Endothelial cell of umbilical vein (primary cell): ENCODE measurements around the gene KLK5. TPM values are rescaled to one million over a fixed set of nuclear protein-coding genes. Genes with fewer than 3 reads are reported as not detected.

Experiments
- BruUV-seq: library from RNA; stranded (reverse); fragments of 400-500 nt; replicated peaks from 2 replicates; lab custom pipeline; 2021; lab: Mats Ljungman, UMichigan
- CTCF ChIA-PET: fragments of 300-600, 350-600 bp; sonication (Branson Sonifier 250); formaldehyde crosslinking; loops from one replicate; lab custom pipeline; 2021; ENCODE audit warnings: antibody characterized with exemption, inconsistent platforms; lab: Charles Lee
- POLR2A ChIA-PET: fragments of 300-600, 350-600 bp; sonication (Branson Sonifier 250); formaldehyde crosslinking; loops from one replicate; lab custom pipeline; 2021; ENCODE audit warnings: antibody characterized with exemption, inconsistent platforms; lab: Charles Lee
- DNase-seq: peaks from one replicate; pipeline ENCODE4 v3.0.0-alpha.2; 2011; ENCODE audit warnings: low read depth, low spot score
- FAIRE-seq: peaks from 2 replicates; lab custom pipeline; 2011; peaks lifted over from hg19 to GRCh38; lab: Jason Lieb, UNC
- H2AFZ ChIP-seq: 2 replicates; pipeline ENCODE4 v1.6.0; 2012; ENCODE audit warnings: low read depth, low read length, control low read depth, inconsistent platforms
- H3K27ac ChIP-seq: 2 replicates; pipeline ENCODE4 v1.5.1; 2011; ENCODE audit warnings: low read depth, mild to moderate bottlenecking, control low read depth, low read length, moderate library complexity; ENCODE audit not compliant: insufficient read depth
- H3K27me3 ChIP-seq, 2 experiments: 2 replicates each; pipeline versions ENCODE4 v1.6.0 to v1.6.1; 2011; ENCODE audit warnings: low read length in 2 of 2, mixed read lengths in 1 of 2; ENCODE audit not compliant: control insufficient read depth in 2 of 2, insufficient read depth in 2 of 2
- H3K36me3 ChIP-seq, 2 experiments: 2 replicates in 1 of 2; 3 replicates in 1 of 2; pipeline ENCODE4 v1.5.1; 2011; ENCODE audit warnings: low read length in 2 of 2, mild to moderate bottlenecking in 1 of 2, moderate library complexity in 1 of 2; ENCODE audit not compliant: control insufficient read depth in 2 of 2, insufficient read depth in 2 of 2; ENCODE audit errors: extremely low read depth in 1 of 2
- H3K4me1 ChIP-seq: 3 replicates; pipeline ENCODE4 v1.5.1; 2011; ENCODE audit warnings: mild to moderate bottlenecking, low read length; ENCODE audit not compliant: control insufficient read depth, insufficient read depth; ENCODE audit errors: extremely low read depth
- H3K4me2 ChIP-seq: 2 replicates; pipeline ENCODE4 v1.6.1; 2011; ENCODE audit warnings: low read length, control low read depth, mixed read lengths; ENCODE audit not compliant: insufficient read depth
- H3K4me3 ChIP-seq, 3 experiments: fragments of 200-600 bp in 1 of 3; sonication (generic), shearing (Covaris generic) in 1 of 3; replicated peaks in 1 of 3; 2 replicates each; pipeline ENCODE4 v1.5.1; 2011 to 2016; ENCODE audit warnings: control low read depth in 3 of 3, low read length in 3 of 3, mild to moderate bottlenecking in 2 of 3, inconsistent platforms in 1 of 3, low read depth in 1 of 3, moderate library complexity in 1 of 3; ENCODE audit not compliant: insufficient read depth in 1 of 3
- H3K79me2 ChIP-seq: 2 replicates; pipeline ENCODE4 v1.6.0; 2012; ENCODE audit warnings: low read length, inconsistent platforms; ENCODE audit not compliant: control insufficient read depth, insufficient read depth
- H3K9ac ChIP-seq: replicated peaks from 2 replicates; pipeline ENCODE3; 2011; ENCODE audit warnings: low read length, control low read depth; ENCODE audit not compliant: insufficient read depth; ENCODE audit errors: extremely low read depth
- H3K9me1 ChIP-seq: replicated peaks from 3 replicates; pipeline ENCODE4 v1.6.0; 2011; ENCODE audit warnings: mild to moderate bottlenecking, low read length; ENCODE audit not compliant: control insufficient read depth, insufficient read depth; ENCODE audit errors: extremely low read depth
- H3K9me3 ChIP-seq: replicated peaks from 2 replicates; pipeline ENCODE4 v1.5.1; 2012; ENCODE audit warnings: low read length, inconsistent platforms; ENCODE audit not compliant: control insufficient read depth, insufficient read depth
- H4K20me1 ChIP-seq: replicated peaks from 2 replicates; pipeline ENCODE3; 2011; ENCODE audit warnings: mild to moderate bottlenecking, low read length; ENCODE audit not compliant: control insufficient read depth, insufficient read depth; ENCODE audit errors: extremely low read depth
- EZH2 ChIP-seq: IDR thresholded peaks from 2 replicates; pipeline ENCODE4 v1.6.1; 2012; ENCODE audit warnings: borderline replicate concordance, low read depth, mild to moderate bottlenecking, moderate library complexity, low read length, inconsistent platforms; ENCODE audit not compliant: severe bottlenecking
- FOS ChIP-seq: IDR thresholded peaks from 2 replicates; pipeline ENCODE4 v1.6.1; 2011; ENCODE audit warnings: mild to moderate bottlenecking, low read length, moderate library complexity, borderline replicate concordance; ENCODE audit not compliant: insufficient read depth
- GATA2 ChIP-seq: IDR thresholded peaks from 2 replicates; pipeline ENCODE4 v1.7.0; 2011; ENCODE audit warnings: low read depth, mild to moderate bottlenecking, moderate library complexity, mixed read lengths, low read length; ENCODE audit not compliant: insufficient read length, insufficient read depth
- JUN ChIP-seq: IDR thresholded peaks from 2 replicates; pipeline ENCODE4 v1.6.1; 2011; ENCODE audit warnings: borderline replicate concordance, low read depth; ENCODE audit not compliant: insufficient read length, insufficient read depth
- MAX ChIP-seq: IDR thresholded peaks from 2 replicates; pipeline ENCODE4 v1.6.1; 2011; ENCODE audit not compliant: insufficient read depth, insufficient read length
- MYC ChIP-seq: IDR thresholded peaks from one replicate; pipeline ENCODE4 v1.6.1; 2011; ENCODE audit warnings: mild to moderate bottlenecking, low read depth, low read length
- POLR2A ChIP-seq: IDR thresholded peaks from 2 replicates; pipeline ENCODE4 v1.6.1; 2012; ENCODE audit warnings: low read depth, mild to moderate bottlenecking, control low read depth, low read length
- POLR2AphosphoS5 ChIP-seq: IDR thresholded peaks from 2 replicates; pipeline ENCODE4 v1.6.1; 2012; ENCODE audit warnings: low read depth, mild to moderate bottlenecking, control low read depth, low read length, moderate library complexity; ENCODE audit not compliant: insufficient read depth
- dilution Hi-C: fragments of 300-500 bp; cut with MboI; formaldehyde crosslinking; loops from one replicate; pipeline ENCODE4 v1.15.0; 2019; ENCODE audit warnings: low sequenced_read_pairs; ENCODE audit not compliant: extremely low pct_ligation_motif_present
- intact Hi-C: fragments of 100-400 bp; cut with micrococcal nuclease; formaldehyde crosslinking; loops from one replicate; pipeline ENCODE4 v1.10.0; 2022
- polyA plus RNA-seq, 4 experiments: library from polyadenylated mRNA; depleted of rRNA in 3 of 4; stranded (reverse) in 3 of 4; unstranded in 1 of 4; fragments of >200 nt; gene quantifications; 2 replicates each; pipeline versions ENCODE4 v1.2.1 to v1.2.3, GENCODE V29; 2011 to 2012; ENCODE audit warnings: missing spikeins in 1 of 4
- total RNA-seq: library from RNA; stranded (reverse); gene quantifications from 2 replicates; pipeline ENCODE4 v1.2.3, GENCODE V29; 2021
- TF ChIP-seq, protein P1 (sequence below), 2 donors: IDR thresholded peaks; 1 replicate in 1 of 2; 2 replicates in 1 of 2; pipeline ENCODE4 v1.5.1; 2011; ENCODE audit warnings: low read length in 2 of 2, mild to moderate bottlenecking in 2 of 2, moderate library complexity in 2 of 2, control low read depth in 1 of 2, inconsistent platforms in 1 of 2, low read depth in 1 of 2; ENCODE audit not compliant: insufficient read depth in 1 of 2; ENCODE audit errors: extremely low read depth in 1 of 2

KLK5 gene
- total and polyA plus RNA-seq, 2 donors (not counting 3 experiments of a cell fraction or from before 2014, with no cell fraction given): not detected

- Histone ChIP-seq H3K4me2 (no peak overlapping the region), H3K27ac (no peak overlapping the region), H3K9me3 (no peaks in the 10 kb centered on the region), H3K27me3 (peaks cover 0 to 3% of the 10 kb centered on the region in 2 experiments), H3K4me3 (no peak overlapping the region), H4K20me1 (no peaks in the 10 kb centered on the region), H3K9me1 (no peaks in the 10 kb centered on the region), H3K79me2 (no peaks in the 10 kb centered on the region), H3K4me1 (no peaks in the 10 kb centered on the region), H3K9ac (no peak overlapping the region), H3K36me3 (no peaks in the 10 kb centered on the region), H2AFZ (no peak overlapping the region)
- DNase-seq (no peak), FAIRE-seq (no peak)
- TF ChIP-seq FOS: no peak
- POLR2A ChIA-PET: no interaction called here
- BruUV-seq: no TSS peak
- dilution Hi-C loops (no loop called here), intact Hi-C loops (loop anchor here (1.0 to 5.0 kb wide), 7 partner anchors 15 to 564 kb away; partner anchors contain the start of gene CLEC11A)
- CTCF ChIA-PET: interaction anchor here (0.6 to 6.6 kb wide), 48 partner anchors 8 to 747 kb away, joined by 3 to 129 read pairs (median 5); partner anchors contain the start of genes KCNC3 and KLK4
Observed at GRCh38 chr19:50921426-50922316, 31.2 kb downstream of the KLK5 start.

GRCh38 chr19:50916069-50916468, 36.8 kb downstream of the KLK5 start:
- H3K36me3 ChIP-seq: no peaks in the 10 kb centered on the region
- H3K4me2 ChIP-seq: no peak overlapping the region
- no peaks in the 10 kb centered on the region for H3K4me1 ChIP-seq
- ChIA-PET POLR2A (no interaction called here), CTCF (interaction anchor here (0.7 kb wide), 1 partner anchor 9 kb away, joined by 3 read pairs; no protein-coding TSS in a partner anchor)
- H3K79me2 ChIP-seq: no peaks in the 10 kb centered on the region
- H3K27me3 ChIP-seq: peaks cover 11 to 16% of the 10 kb centered on the region in 2 experiments
- no peak for TF ChIP-seq GATA2
- TF ChIP-seq EZH2: no peak
- TF ChIP-seq MYC: no peak
- TF ChIP-seq POLR2A: no peak
- no peak for TF ChIP-seq POLR2AphosphoS5
- TF ChIP-seq MAX: no peak
- TF ChIP-seq JUN: no peak
- TF ChIP-seq, protein P1, sequence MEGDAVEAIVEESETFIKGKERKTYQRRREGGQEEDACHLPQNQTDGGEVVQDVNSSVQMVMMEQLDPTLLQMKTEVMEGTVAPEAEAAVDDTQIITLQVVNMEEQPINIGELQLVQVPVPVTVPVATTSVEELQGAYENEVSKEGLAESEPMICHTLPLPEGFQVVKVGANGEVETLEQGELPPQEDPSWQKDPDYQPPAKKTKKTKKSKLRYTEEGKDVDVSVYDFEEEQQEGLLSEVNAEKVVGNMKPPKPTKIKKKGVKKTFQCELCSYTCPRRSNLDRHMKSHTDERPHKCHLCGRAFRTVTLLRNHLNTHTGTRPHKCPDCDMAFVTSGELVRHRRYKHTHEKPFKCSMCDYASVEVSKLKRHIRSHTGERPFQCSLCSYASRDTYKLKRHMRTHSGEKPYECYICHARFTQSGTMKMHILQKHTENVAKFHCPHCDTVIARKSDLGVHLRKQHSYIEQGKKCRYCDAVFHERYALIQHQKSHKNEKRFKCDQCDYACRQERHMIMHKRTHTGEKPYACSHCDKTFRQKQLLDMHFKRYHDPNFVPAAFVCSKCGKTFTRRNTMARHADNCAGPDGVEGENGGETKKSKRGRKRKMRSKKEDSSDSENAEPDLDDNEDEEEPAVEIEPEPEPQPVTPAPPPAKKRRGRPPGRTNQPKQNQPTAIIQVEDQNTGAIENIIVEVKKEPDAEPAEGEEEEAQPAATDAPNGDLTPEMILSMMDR (IDR thresholded peaks at IDR 0.05; ENCODE audit: extremely low read depth in 1 of 2, insufficient read depth in 1 of 2, low read depth in 1 of 2, low read length in 2 of 2): no peak
- no peak for TF ChIP-seq FOS
- dilution Hi-C loops: no loop called here
- no peak overlapping the region for H3K27ac ChIP-seq
- no peak overlapping the region for H3K4me3 ChIP-seq
- BruUV-seq: no TSS peak
- no peaks in the 10 kb centered on the region for H3K9me1 ChIP-seq
- no peak overlapping the region for H3K9ac ChIP-seq
- H4K20me1 ChIP-seq: no peaks in the 10 kb centered on the region
- FAIRE-seq: no peak
- intact Hi-C loops: loop anchor here (10.0 kb wide), 1 partner anchor 1179 kb away; the partner anchor contains the start of gene ZNF841
- H2AFZ ChIP-seq: no peak overlapping the region
- H3K9me3 ChIP-seq: no peaks in the 10 kb centered on the region
- DNase-seq: no peak
